Astrocyte (in vitro differentiated cells and primary cell): Measurements from ENCODE around the gene CRYBG3. TPM values are rescaled to one million over a fixed set of nuclear protein-coding genes. Genes with fewer than 3 reads are reported as not detected.

Experiments used
- DNase-seq: peaks from one replicate; pipeline ENCODE4 v3.0.0-alpha.2; 2010; ENCODE audit warnings: low read depth
- FAIRE-seq: peaks from 2 replicates; lab custom pipeline; 2011; peaks lifted over from hg19 to GRCh38; lab: Jason Lieb, UNC
- H2AFZ ChIP-seq: 2 replicates; pipeline ENCODE4 v1.6.0; 2012; ENCODE audit warnings: low read depth, low read length, inconsistent platforms
- H3K27ac ChIP-seq: 2 replicates; pipeline ENCODE4 v1.5.1; 2011; ENCODE audit warnings: low read depth, low read length, inconsistent platforms
- H3K27me3 ChIP-seq: 2 replicates; pipeline ENCODE4 v1.6.0; 2011; ENCODE audit warnings: low read length, inconsistent platforms; ENCODE audit not compliant: insufficient read depth
- H3K36me3 ChIP-seq: 2 replicates; pipeline ENCODE4 v1.5.1; 2011; ENCODE audit warnings: low read length, inconsistent platforms; ENCODE audit not compliant: insufficient read depth
- H3K4me1 ChIP-seq: 2 replicates; pipeline ENCODE4 v1.5.1; 2011; ENCODE audit warnings: low read length, inconsistent platforms; ENCODE audit not compliant: insufficient read depth
- H3K4me2 ChIP-seq: 2 replicates; pipeline ENCODE4 v1.6.0; 2012; ENCODE audit warnings: low read length, inconsistent platforms
- H3K4me3 ChIP-seq: 2 replicates; pipeline ENCODE4 v1.5.1; 2011; ENCODE audit warnings: low read depth, mild to moderate bottlenecking, low read length, inconsistent platforms; ENCODE audit not compliant: insufficient read depth
- H3K79me2 ChIP-seq: 2 replicates; pipeline ENCODE4 v1.6.0; 2012; ENCODE audit warnings: mild to moderate bottlenecking, low read length, inconsistent platforms; ENCODE audit not compliant: insufficient read depth
- H3K9ac ChIP-seq: 2 replicates; pipeline ENCODE4 v1.6.0; 2012; ENCODE audit warnings: mild to moderate bottlenecking, low read length, inconsistent platforms
- H3K9me3 ChIP-seq: 2 replicates; pipeline ENCODE4 v1.5.1; 2012; ENCODE audit warnings: low read depth, mild to moderate bottlenecking, low read length, inconsistent platforms; ENCODE audit not compliant: insufficient read depth
- H4K20me1 ChIP-seq: 2 replicates; pipeline ENCODE4 v1.6.0; 2012; ENCODE audit warnings: low read length, inconsistent platforms; ENCODE audit not compliant: insufficient read depth
- H3K27ac Mint-ChIP-seq: one replicate; pipeline ENCODE4 v1.8.0; 2021; ENCODE audit warnings: mild to moderate bottlenecking, mixed read lengths; ENCODE audit not compliant: unreplicated experiment
- H3K27me3 Mint-ChIP-seq: one replicate; pipeline ENCODE4 v1.8.0; 2021; ENCODE audit warnings: low read depth, mixed read lengths; ENCODE audit not compliant: unreplicated experiment
- H3K36me3 Mint-ChIP-seq: one replicate; pipeline ENCODE4 v1.8.0; 2021; ENCODE audit warnings: low read depth, mixed read lengths; ENCODE audit not compliant: unreplicated experiment
- H3K4me1 Mint-ChIP-seq: one replicate; pipeline ENCODE4 v1.8.0; 2021; ENCODE audit warnings: low read depth, mixed read lengths; ENCODE audit not compliant: unreplicated experiment
- H3K4me3 Mint-ChIP-seq: one replicate; pipeline ENCODE4 v1.8.0; 2021; ENCODE audit warnings: mild to moderate bottlenecking, moderate library complexity, mixed read lengths; ENCODE audit not compliant: unreplicated experiment
- H3K9me3 Mint-ChIP-seq: one replicate; pipeline ENCODE4 v1.8.0; 2021; ENCODE audit warnings: mild to moderate bottlenecking, mixed read lengths; ENCODE audit not compliant: unreplicated experiment
- EZH2 ChIP-seq: IDR thresholded peaks from 2 replicates; pipeline ENCODE4 v1.6.1; 2012; ENCODE audit warnings: mild to moderate bottlenecking, low read length, inconsistent platforms; ENCODE audit not compliant: insufficient read depth
- total RNA-seq: library from RNA; stranded (reverse); gene quantifications from 2 replicates; pipeline ENCODE4 v1.2.1, GENCODE V29; 2021
- TF ChIP-seq, protein P1 (sequence below): IDR thresholded peaks from 2 replicates; pipeline ENCODE4 v1.5.1; 2011; ENCODE audit warnings: low read depth, mild to moderate bottlenecking, inconsistent platforms, low read length, moderate library complexity; ENCODE audit not compliant: insufficient read depth

Gene CRYBG3
- total RNA-seq, 1 donor from 2014 or later, result 13.0 TPM

DNA sequence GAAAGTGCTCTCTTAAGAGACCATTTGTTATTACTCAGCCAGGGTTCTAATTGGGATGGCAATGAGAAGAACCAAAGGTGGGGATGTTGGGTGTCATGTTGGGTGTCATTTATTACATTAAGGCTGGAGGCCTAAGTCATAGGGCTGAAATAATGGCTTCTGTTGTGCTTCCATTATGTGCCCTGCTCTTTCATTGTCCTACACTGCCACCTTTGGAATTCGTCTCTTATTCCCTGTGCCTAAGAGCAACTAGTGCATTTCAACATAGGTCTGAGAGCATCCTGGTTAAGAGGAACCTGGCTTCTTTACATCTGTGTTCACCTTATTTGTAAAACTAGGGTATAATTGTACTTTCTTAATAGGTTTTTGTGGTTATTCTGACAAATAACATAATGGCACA lies 118.2 kb downstream of the CRYBG3 start:
- FAIRE-seq (no peak), DNase-seq (no peak)

GRCh38 chr3:97942801-97943546 lies 121.2 kb downstream of the CRYBG3 start:
- TF ChIP-seq, protein P1, sequence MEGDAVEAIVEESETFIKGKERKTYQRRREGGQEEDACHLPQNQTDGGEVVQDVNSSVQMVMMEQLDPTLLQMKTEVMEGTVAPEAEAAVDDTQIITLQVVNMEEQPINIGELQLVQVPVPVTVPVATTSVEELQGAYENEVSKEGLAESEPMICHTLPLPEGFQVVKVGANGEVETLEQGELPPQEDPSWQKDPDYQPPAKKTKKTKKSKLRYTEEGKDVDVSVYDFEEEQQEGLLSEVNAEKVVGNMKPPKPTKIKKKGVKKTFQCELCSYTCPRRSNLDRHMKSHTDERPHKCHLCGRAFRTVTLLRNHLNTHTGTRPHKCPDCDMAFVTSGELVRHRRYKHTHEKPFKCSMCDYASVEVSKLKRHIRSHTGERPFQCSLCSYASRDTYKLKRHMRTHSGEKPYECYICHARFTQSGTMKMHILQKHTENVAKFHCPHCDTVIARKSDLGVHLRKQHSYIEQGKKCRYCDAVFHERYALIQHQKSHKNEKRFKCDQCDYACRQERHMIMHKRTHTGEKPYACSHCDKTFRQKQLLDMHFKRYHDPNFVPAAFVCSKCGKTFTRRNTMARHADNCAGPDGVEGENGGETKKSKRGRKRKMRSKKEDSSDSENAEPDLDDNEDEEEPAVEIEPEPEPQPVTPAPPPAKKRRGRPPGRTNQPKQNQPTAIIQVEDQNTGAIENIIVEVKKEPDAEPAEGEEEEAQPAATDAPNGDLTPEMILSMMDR, result no peak
- TF ChIP-seq EZH2, result no peak
- Histone ChIP-seq H3K27ac (no peak overlapping the region), H3K4me1 (no peaks in the 10 kb centered on the region), H3K4me3 (no peak overlapping the region), H3K27me3 (no peaks in the 10 kb centered on the region), H3K9ac (no peak overlapping the region), H3K36me3 (peaks cover 32% of the 10 kb centered on the region), H4K20me1 (no peaks in the 10 kb centered on the region), H2AFZ (no peak overlapping the region), H3K79me2 (no peaks in the 10 kb centered on the region), H3K9me3 (no peaks in the 10 kb centered on the region), H3K4me2 (no peak overlapping the region)
- Mint-ChIP-seq H3K27me3 (no peaks in the 10 kb centered on the region), H3K9me3 (no peaks in the 10 kb centered on the region), H3K4me3 (no peak overlapping the region), H3K27ac (no peak overlapping the region), H3K4me1 (no peaks in the 10 kb centered on the region), H3K36me3 (peaks cover 8% of the 10 kb centered on the region)
- FAIRE-seq, result no peak
- no peak for DNase-seq

More for the DNA sequence above, 118.2 kb downstream of the CRYBG3 start:
- no peaks in the 10 kb centered on the region for H3K4me1 ChIP-seq
- H3K36me3 ChIP-seq, result peaks cover 23% of the 10 kb centered on the region
- H3K9me3 ChIP-seq, result no peaks in the 10 kb centered on the region
- no peaks in the 10 kb centered on the region for H3K9me3 Mint-ChIP-seq
- H3K4me2 ChIP-seq, result no peak overlapping the region
- H3K4me3 Mint-ChIP-seq, result no peak overlapping the region
- no peak overlapping the region for H3K27ac ChIP-seq
- no peak overlapping the region for H3K4me3 ChIP-seq
- no peak overlapping the region for H3K27ac Mint-ChIP-seq
- no peaks in the 10 kb centered on the region for H3K4me1 Mint-ChIP-seq
- no peaks in the 10 kb centered on the region for H3K27me3 ChIP-seq
- no peak for TF ChIP-seq EZH2
- TF ChIP-seq, protein P1, result no peak
- H3K27me3 Mint-ChIP-seq, result no peaks in the 10 kb centered on the region
- H4K20me1 ChIP-seq, result no peaks in the 10 kb centered on the region
- no peak overlapping the region for H3K9ac ChIP-seq
- H3K36me3 Mint-ChIP-seq, result peaks cover 5% of the 10 kb centered on the region
- no peak overlapping the region for H2AFZ ChIP-seq
- no peaks in the 10 kb centered on the region for H3K79me2 ChIP-seq
